Gastroesophageal sphincter (tissue), 3 donors: Measurements from ENCODE around the gene GARS1.

Experiments used
- CTCF ChIP-seq, 4 experiments: fragments of 200-600 bp in 2 of 4; fragments of 450-650 bp in 2 of 4; sonication (generic) in 1 of 4; IDR thresholded peaks; one replicate each; pipeline ENCODE4 v1.5.1; 2017 to 2019; ENCODE audit warnings: antibody characterized with exemption in 4 of 4, mild to moderate bottlenecking in 2 of 4, moderate library complexity in 2 of 4
- EP300 ChIP-seq: sonication (generic); formaldehyde crosslinking; IDR thresholded peaks from one replicate; pipeline ENCODE4 v1.6.1; 2017; ENCODE audit warnings: antibody characterized with exemption, mild to moderate bottlenecking
- POLR2A ChIP-seq, 2 donors: fragments of 450-650 bp; IDR thresholded peaks; one replicate each; pipeline ENCODE4 v1.6.1; 2017; ENCODE audit warnings: antibody characterized with exemption in 2 of 2, mild to moderate bottlenecking in 2 of 2, moderate library complexity in 1 of 2

GRCh38 chr7:30630986-30631385, 36.3 kb downstream of the GARS1 start:
- TF ChIP-seq CTCF (IDR thresholded peaks at IDR 0.05) (no peak), POLR2A (IDR thresholded peaks at IDR 0.05) (no peak), EP300 (no peak)
